ENCODE data around the gene ZNF862.

The ZNF862 gene

DNA sequence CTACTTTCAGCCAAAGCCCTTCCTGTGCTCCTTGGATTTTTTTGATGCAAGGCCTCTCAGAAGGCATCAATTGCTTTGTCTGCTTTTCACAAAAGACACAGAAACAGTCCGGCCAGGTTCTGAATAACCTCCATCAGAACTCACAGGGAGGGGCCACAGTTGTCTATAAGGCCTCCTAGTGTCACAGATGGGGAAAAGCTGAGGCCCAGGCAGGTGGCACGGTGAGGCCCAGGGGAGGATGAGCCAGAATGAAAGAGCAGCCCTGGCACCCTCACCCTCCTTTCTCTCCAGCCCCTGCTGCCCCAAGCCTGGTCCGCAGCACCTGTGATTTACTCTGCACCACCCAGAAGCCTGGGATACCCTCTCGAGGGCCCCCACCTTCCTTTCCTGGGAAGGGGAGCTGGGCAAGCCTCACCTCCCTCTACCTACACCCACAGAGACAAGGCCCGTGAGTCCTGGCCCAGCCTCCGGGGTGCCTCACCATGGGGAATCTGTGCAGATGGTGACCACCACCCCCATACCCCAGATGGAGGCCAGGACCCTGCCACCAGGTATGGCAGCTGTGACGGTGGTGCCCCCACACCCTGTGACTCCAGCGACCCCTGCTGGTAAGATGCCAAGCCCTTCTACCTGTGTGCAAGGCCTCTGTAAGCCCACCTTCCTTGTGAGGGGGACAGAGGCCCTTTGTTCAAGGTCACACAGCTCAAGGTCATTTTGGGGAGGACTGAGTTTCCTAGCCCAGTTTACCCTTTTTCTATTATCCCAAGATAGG is 38.6 kb upstream of the ZNF862 start:
- ChIA-PET CTCF (interaction anchor here (0.7 to 1.7 kb wide), 2 partner anchors 8 to 9 kb away, joined by 3 to 5 read pairs; no protein-coding TSS in a partner anchor), POLR2A (no interaction called here)
- no peak for TF ChIP-seq CTCF (IDR thresholded peaks at IDR 0.05; ENCODE audit: insufficient read depth, low read length, missing control alignments)
- no peak overlapping the region for H3K4me3 ChIP-seq (ENCODE audit: low read depth, low read length)
- no peak for DNase-seq (ENCODE audit: low read depth, low spot score)

DNA sequence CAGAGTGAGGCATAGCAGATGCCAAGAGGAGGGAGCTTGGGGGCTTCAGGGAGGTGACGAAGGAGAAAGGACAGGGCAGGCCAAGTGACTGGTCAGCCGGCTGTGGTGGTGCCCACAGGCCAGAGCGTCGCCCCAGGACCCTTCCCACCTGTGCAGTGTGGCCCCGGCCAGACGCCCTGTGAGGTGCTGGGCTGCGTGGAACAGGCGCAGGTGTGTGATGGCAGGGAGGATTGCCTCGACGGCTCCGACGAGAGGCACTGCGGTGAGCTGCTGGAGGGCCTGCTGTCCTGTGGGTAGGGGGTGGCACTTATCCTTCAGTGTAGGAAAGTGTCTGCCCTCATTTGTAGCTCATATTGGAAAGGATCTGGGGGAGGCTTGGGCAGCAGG is 38.0 kb upstream of the ZNF862 start:
- no peak for TF ChIP-seq CTCF (IDR thresholded peaks at IDR 0.05; ENCODE audit: insufficient read depth, low read length, missing control alignments)
- CTCF ChIA-PET, result interaction anchor here (1.7 kb wide), 1 partner anchor 8 kb away, joined by 5 read pairs; no protein-coding TSS in a partner anchor
- POLR2A ChIA-PET, result no interaction called here
- H3K4me3 ChIP-seq (ENCODE audit: low read depth, low read length), result no peak overlapping the region
- DNase-seq (ENCODE audit: low read depth, low spot score), result no peak

- TF ChIP-seq CTCF (IDR thresholded peaks at IDR 0.05; ENCODE audit: insufficient read depth, low read length, missing control alignments), result no peak
- CTCF ChIA-PET, result no interaction called here
- DNase-seq (ENCODE audit: low read depth, low spot score), result no peak
These were observed 37.1 kb upstream of the ZNF862 start for GRCh38 chr7:149801002-149801566.

DNA sequence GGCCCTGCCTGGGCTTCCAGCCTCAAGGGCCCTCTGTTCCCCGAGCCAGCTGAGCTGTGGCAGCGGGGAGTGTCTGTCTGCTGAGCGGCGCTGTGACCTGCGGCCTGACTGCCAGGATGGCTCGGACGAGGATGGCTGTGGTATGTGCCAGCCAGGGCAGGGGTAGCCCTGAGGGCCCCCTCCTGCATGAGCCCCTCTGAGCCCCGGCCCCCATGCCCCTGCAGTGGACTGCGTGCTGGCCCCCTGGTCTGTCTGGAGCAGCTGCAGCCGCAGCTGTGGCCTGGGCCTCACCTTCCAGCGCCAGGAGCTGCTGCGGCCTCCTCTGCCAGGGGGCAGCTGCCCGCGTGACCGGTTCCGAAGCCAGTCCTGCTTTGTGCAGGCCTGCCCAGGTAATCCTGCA is 36.4 kb upstream of the ZNF862 start:
- ChIA-PET POLR2A (no interaction called here), CTCF (no interaction called here)
- H3K4me3 ChIP-seq (ENCODE audit: low read depth, low read length), result no peak overlapping the region
- no peak for DNase-seq (ENCODE audit: low read depth, low spot score)
- no peak for TF ChIP-seq CTCF (IDR thresholded peaks at IDR 0.05; ENCODE audit: insufficient read depth, low read length, missing control alignments)

More at GRCh38 chr7:149801002-149801566, 37.1 kb upstream of the ZNF862 start:
- POLR2A ChIA-PET, result no interaction called here
- H3K4me3 ChIP-seq (ENCODE audit: low read depth, low read length), result no peak overlapping the region

- H3K4me3 ChIP-seq (ENCODE audit: low read depth, low read length), result no peak overlapping the region
- POLR2A ChIA-PET, result no interaction called here
- CTCF ChIA-PET, result no interaction called here
- DNase-seq (ENCODE audit: low read depth, low spot score), result no peak
- no peak for TF ChIP-seq CTCF (IDR thresholded peaks at IDR 0.05; ENCODE audit: insufficient read depth, low read length, missing control alignments)
These were observed 35.2 kb upstream of the ZNF862 start for GRCh38 chr7:149802966-149803365.

DNA sequence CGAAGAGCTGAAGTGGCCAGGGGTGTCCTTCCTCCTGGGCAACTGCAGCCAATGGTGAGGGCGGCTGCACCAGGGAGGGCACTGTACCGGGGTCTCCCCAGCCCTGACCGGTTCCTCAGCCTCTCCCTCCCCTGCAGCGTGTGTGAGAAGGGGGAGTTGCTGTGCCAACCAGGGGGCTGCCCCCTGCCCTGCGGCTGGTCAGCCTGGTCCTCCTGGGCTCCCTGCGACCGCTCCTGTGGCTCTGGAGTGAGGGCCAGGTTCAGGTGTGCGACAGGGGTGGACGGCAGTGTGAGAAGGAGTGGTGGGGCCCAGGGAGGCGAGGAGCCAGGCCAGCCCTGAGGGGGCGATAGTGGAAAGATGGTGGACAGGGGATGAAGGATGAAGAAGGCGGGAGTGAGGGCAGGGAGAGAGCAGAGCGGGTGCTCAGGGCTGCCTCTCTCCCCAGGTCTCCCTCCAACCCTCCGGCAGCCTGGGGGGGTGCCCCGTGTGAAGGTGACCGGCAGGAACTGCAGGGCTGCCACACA is 34.6 kb upstream of the ZNF862 start:
- no peak for DNase-seq (ENCODE audit: low read depth, low spot score)
- no peak for TF ChIP-seq CTCF (IDR thresholded peaks at IDR 0.05; ENCODE audit: insufficient read depth, low read length, missing control alignments)
- ChIA-PET POLR2A (no interaction called here), CTCF (no interaction called here)
- H3K4me3 ChIP-seq (ENCODE audit: low read depth, low read length), result no peak overlapping the region

Measured in AG04449 (cell line).